Fibroblast of mammary gland (primary cell): ENCODE measurements around the gene CTNNBIP1.
"Not testable (repeated sequence)": the region's sequence is repeated elsewhere in the genome, so short reads cannot be mapped to it uniquely, and the experiment has no call there.

ENCODE experiments used
- DNase-seq: peaks from one replicate; pipeline ENCODE4 v3.0.0-alpha.2; 2010; ENCODE audit warnings: low read depth
- H3K4me3 ChIP-seq: 2 replicates; pipeline ENCODE4 v1.5.1; 2011; ENCODE audit warnings: low read depth, mild to moderate bottlenecking, low read length, moderate library complexity; ENCODE audit not compliant: control insufficient read depth
- CTCF ChIP-seq: conservative IDR thresholded peaks from 2 replicates; pipeline ENCODE4 v1.5.1; 2011; ENCODE audit warnings: low read depth, low read length, inconsistent platforms; ENCODE audit not compliant: control insufficient read depth, insufficient read depth

The CTNNBIP1 gene

GRCh38 chr1:9815150-9815549, 94.9 kb downstream of the CTNNBIP1 start:
- no peak for DNase-seq
- H3K4me3 ChIP-seq, result no peak overlapping the region

GRCh38 chr1:9814619-9815018, 95.5 kb downstream of the CTNNBIP1 start:
- TF ChIP-seq CTCF, result no peak
- no peak overlapping the region for H3K4me3 ChIP-seq
- DNase-seq, result no peak

More at GRCh38 chr1:9815150-9815549, 94.9 kb downstream of the CTNNBIP1 start:
- TF ChIP-seq CTCF, result no peak

GRCh38 chr1:9811239-9811966, 98.7 kb downstream of the CTNNBIP1 start:
- H3K4me3 ChIP-seq, result no peak overlapping the region
- no peak for DNase-seq
- TF ChIP-seq CTCF, result no peak

- TF ChIP-seq CTCF, result no peak
- DNase-seq, result no peak
- H3K4me3 ChIP-seq, result no peak overlapping the region
These were observed 101.0 kb downstream of the CTNNBIP1 start for GRCh38 chr1:9809100-9809510.

- DNase-seq, result no peak
- no peak overlapping the region for H3K4me3 ChIP-seq
- no peak for TF ChIP-seq CTCF
These were observed 101.6 kb downstream of the CTNNBIP1 start for GRCh38 chr1:9808459-9808858.

GRCh38 chr1:9807541-9807940, 102.5 kb downstream of the CTNNBIP1 start:
- no peak for DNase-seq

GRCh38 chr1:9805972-9806371, 104.1 kb downstream of the CTNNBIP1 start:
- DNase-seq, H3K4me3 ChIP-seq: not testable (repeated sequence)

More at GRCh38 chr1:9807541-9807940, 102.5 kb downstream of the CTNNBIP1 start:
- H3K4me3 ChIP-seq, result no peak overlapping the region
- no peak for TF ChIP-seq CTCF
